GM18498 (cell line): ENCODE measurements around the gene CNGA2.
"Not testable (repeated sequence)": the region's sequence is repeated elsewhere in the genome, so short reads cannot be mapped to it uniquely, and the experiment has no call there.

Experiments used
- ATAC-seq: cut with Tn5 transposase; IDR thresholded peaks from one replicate; pipeline ENCODE4 v1.9.1; 2021; ENCODE audit warnings: mild to moderate bottlenecking, moderate library complexity; ENCODE audit not compliant: unreplicated experiment

Gene CNGA2

GRCh38 chrX:151734446-151734845 lies at the start of gene CNGA2:
Gene CNGA2, plus strand, starts transcription at chrX:151734746. Its CDS starts 3,738 bp downstream, at chrX:151738484.
- ATAC-seq = no peak

- no peak for ATAC-seq
These were observed 46.9 kb upstream of the CNGA2 start for GRCh38 chrX:151687635-151688034.

GRCh38 chrX:151688695-151689094 lies 45.9 kb upstream of the CNGA2 start:
- no peak for ATAC-seq

GRCh38 chrX:151692825-151693224 lies 41.7 kb upstream of the CNGA2 start:
- ATAC-seq = no peak

GRCh38 chrX:151694121-151694520 lies 40.4 kb upstream of the CNGA2 start:
- ATAC-seq = no peak

- no peak for ATAC-seq
These were observed 39.6 kb upstream of the CNGA2 start, which contains the start of gene PRRG3 for GRCh38 chrX:151694661-151695582. Gene PRRG3, plus strand, starts transcription at chrX:151695458. Its CDS starts 3,357 bp downstream, at chrX:151698815.

- ATAC-seq = no peak
These were observed 38.8 kb upstream of the CNGA2 start for GRCh38 chrX:151695583-151696340.

GRCh38 chrX:151697082-151697481 lies 37.5 kb upstream of the CNGA2 start:
- ATAC-seq = not testable (repeated sequence)

- no peak for ATAC-seq
These were observed 37.0 kb upstream of the CNGA2 start for GRCh38 chrX:151697522-151697921.

- no peak for ATAC-seq
These were observed 36.1 kb upstream of the CNGA2 start for GRCh38 chrX:151698485-151698884.

- ATAC-seq = no peak
These were observed 34.8 kb upstream of the CNGA2 start for GRCh38 chrX:151699746-151700145.

GRCh38 chrX:151700581-151700980 lies 34.0 kb upstream of the CNGA2 start:
- no peak for ATAC-seq

- no peak for ATAC-seq
These were observed 33.5 kb upstream of the CNGA2 start for GRCh38 chrX:151701071-151701470.

- ATAC-seq = no peak
These were observed 33.0 kb upstream of the CNGA2 start for GRCh38 chrX:151701531-151701930.

- no peak for ATAC-seq
These were observed 32.4 kb upstream of the CNGA2 start for GRCh38 chrX:151702026-151702714.

- ATAC-seq = no peak
These were observed 31.7 kb upstream of the CNGA2 start for GRCh38 chrX:151702741-151703340.

GRCh38 chrX:151703487-151703886 lies 31.1 kb upstream of the CNGA2 start:
- no peak for ATAC-seq

- no peak for ATAC-seq
These were observed 30.4 kb upstream of the CNGA2 start for GRCh38 chrX:151704041-151704663.

GRCh38 chrX:151708821-151709220 lies 25.7 kb upstream of the CNGA2 start:
- no peak for ATAC-seq

GRCh38 chrX:151710457-151710856 lies 24.1 kb upstream of the CNGA2 start:
- no peak for ATAC-seq
